HT-29 (cell line): Measurements from ENCODE around the gene PHLDB3. TPM values are rescaled to one million over a fixed set of nuclear protein-coding genes. Genes with fewer than 3 reads are reported as not detected.
"Not testable (repeated sequence)": the region's sequence is repeated elsewhere in the genome, so short reads cannot be mapped to it uniquely, and the experiment has no call there.

Source experiments
- DNase-seq: peaks from one replicate; pipeline ENCODE4 v3.0.0-alpha.2; 2015; ENCODE audit warnings: low spot score
- total RNA-seq: library from RNA; depleted of rRNA; stranded (reverse); fragments of >200 nt; shearing (Covaris generic); gene quantifications from 2 replicates; pipeline ENCODE4 v1.2.3, GENCODE V29; 2014; rRNA removed

Gene PHLDB3
- 45.7 and 52.4 TPM in 2 replicates for total RNA-seq

- DNase-seq = peak; percentile 72
These were observed at the start of gene PHLDB3 for GRCh38 chr19:43504426-43505185. Gene PHLDB3 (minus strand): TSS chr19:43504746. CDS start chr19:43504118, 628 bp downstream.

DNA sequence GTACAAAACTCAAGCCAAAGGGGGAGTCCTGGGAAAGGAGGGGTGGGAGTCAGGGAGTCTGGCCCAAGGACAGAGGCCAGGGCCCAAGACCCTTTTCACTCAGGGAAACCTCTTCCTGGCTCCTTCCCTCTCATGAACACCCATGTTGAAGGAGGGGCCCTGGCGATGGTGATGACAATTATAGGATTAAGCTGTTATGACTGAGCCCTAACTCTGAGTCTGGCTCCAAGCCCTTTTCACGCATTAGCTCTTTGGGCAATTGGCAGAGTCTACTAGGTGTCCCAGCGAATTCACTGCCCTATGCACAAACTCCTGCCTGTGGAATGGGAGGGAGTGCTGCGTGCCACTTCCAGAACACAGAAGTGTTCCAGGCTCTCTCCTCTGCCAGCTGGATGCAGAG is 49.1 kb upstream of the PHLDB3 start:
- no peak for DNase-seq

DNA sequence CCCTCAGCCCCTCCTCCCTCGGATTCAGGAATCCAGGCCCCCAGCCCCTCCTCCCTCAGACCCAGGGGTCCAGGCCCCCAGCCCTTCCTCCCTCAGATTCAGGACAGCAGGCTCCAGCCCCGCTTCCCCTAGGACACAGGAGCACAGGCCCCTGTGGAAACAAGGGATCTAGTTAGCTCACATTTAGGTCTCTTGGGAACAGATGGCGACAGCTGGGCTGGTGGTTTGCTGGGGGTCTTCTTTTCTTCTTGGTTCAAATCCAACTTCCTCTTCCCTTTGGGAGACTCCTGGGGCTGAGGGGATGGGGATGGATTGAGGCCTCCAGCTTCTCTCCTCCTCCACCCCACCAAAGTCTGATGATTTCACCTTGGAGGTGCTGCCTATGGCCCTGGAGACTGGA is 48.1 kb upstream of the PHLDB3 start:
- DNase-seq = no peak

DNA sequence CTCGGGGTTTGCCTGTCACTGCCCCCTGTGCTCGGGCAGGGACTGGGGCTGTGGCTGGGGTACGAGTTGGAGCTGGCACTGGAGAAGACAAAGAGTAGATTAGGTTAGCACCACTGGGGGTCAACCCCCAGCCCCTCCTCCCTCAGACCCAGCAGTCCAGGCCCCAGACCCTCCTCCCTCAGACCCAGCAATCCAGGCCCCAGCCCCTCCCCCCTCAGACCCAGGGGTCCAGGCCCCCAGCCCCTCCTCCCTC is 47.6 kb upstream of the PHLDB3 start:
- DNase-seq = no peak

DNA sequence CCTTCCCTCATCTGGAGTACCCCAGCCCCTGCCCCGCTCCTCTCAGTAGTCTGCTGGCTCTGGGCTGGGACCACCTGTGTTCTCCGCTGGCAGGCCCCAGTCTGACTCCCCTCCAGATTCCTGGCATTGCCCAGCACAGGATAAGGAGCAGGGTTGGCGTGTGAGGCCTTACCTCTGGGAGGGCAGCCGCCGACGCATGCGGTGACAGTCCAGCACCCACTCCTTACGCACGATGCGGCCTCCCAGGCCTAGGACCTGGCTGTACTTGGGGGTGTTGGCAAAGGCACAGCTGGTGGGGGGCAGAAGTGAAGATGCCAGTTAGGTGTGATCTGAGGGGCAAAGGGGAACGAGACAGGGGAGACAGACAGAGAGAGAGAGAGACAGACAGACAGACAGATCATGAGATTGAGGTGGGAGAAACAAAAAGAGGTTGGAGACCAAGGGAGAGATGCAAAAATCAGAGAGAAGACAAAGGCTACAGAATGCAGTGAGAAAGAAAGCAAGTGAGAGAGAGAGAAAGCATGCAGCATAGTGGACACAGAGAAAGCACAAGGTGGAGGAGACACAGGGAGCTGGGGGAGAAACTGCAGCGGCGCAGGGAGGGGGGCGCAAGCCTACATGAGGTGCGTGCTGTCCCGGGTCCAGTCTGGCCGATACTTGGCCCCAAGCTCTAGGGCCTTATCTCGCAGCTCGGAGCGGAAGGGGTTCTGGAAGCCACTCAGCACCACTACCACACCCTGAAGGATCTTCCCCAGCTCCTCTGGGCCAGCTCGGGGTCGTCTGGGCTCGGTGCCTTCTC is 47.1 kb upstream of the PHLDB3 start:
- no peak for DNase-seq

DNA sequence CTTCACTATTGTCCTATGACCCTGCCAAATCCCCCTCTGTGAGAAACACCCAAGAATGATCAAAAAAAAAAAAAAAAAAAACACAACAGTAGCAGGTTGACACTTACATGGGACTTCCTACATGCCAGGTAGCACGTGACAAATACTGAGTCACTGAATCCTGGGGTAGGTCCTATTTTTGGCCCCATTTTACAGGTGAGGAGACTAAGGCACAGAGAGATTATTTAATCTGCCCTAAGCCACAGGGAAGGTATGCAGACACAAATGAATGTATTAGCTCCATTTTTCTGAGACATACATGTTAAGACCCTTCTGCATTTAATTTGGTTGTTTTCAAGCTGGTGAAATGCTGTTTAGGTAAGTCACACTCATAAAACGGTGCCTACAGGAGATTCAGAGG is 44.2 kb upstream of the PHLDB3 start:
- no peak for DNase-seq

DNA sequence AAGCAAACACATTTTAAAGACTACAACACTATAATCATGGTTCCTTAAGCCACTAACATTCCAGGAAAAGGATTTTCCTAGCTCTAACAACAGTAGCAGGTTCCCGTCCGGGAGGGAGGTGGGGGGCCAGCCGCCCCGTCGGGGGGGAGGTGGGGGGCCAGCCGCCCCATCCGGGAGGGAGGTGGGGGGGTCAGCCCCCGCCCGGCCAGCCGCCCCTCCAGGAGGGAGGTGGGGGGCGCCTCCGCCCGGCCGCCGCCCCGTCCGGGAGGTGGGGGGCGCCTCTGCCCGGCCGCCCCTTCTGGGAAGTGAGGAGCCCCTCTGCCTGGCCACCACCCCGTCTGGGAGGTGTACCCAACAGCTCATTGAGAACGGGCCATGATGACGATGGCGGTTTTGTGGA is 43.4 kb upstream of the PHLDB3 start:
- not testable (repeated sequence) for DNase-seq

DNA sequence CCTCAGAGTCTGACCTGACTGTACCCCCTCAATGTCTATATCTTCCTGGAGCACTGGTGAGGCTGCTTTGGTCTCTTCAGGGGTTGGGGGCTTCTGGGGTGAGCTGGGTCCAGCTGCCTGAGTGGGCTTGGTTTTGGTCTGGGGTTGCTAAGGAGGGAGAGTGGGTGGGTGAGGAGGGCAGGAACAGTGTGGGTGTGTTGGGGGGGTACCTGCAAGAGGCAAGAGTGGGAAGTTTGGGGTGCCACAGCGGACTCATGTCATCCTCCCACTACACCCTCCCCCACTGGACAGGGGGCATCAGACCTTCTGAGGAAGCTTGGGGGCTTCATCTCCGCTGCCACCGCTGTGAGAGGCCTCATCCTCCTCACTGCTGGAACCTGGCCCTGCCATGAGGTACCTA is 42.0 kb upstream of the PHLDB3 start:
- no peak for DNase-seq

DNA sequence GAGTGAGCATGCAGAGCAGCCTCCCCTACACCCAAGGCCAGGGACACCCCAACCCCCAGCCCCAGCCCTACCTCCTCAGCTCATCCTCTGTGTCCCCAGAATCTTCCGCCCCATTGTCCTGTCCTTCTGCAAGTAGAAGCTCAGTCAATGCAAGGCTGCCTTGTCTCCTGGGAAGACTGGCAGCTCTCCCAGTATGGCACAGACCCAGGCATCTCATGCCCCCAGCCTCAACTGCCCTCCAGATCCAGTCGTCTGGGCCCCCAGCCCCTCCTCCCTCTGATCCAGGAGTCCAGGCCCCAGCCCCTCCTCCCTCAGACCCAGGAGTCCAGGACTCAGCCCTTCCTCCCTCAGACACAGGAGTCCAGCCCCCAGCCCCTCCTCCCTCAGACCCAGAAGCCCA is 41.4 kb upstream of the PHLDB3 start:
- DNase-seq = no peak

GRCh38 chr19:43545276-43545675 is 40.7 kb upstream of the PHLDB3 start:
- no peak for DNase-seq

GRCh38 chr19:43544077-43544476 is 39.5 kb upstream of the PHLDB3 start:
- DNase-seq = no peak

DNA sequence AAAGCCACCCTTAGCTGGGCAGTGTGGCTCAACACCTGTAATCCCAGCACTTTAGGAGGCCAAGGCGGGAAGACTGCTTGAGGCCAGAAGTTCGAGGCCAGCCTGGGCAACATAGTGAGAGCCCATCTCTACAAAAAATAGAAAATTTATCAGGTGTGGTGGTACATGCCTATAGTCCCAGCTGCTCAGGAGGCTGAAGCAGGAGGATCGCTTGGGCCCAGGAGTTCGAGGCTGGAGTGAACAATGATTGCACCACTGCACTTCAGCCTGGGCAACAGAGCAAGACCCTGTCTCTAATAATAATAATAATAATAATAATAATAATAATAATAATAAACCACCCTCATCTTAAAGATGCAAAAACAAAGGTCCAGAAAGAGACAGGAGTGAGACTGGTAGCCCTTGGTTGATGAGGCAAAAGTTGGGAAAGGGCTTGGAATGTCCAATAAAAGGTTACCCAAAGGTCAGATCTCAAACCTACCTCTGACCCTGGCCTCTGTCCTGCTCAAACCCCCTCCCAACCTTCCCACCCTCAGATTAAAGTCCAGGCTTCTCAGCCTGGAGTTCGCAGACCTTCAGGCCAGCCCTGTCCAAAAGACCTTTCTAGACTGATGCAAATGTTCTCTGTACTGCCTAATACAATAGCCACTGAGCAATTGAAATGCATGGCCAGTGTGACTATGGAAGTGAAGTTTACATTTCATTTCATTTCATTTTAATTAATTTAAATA is 37.5 kb upstream of the PHLDB3 start:
- no peak for DNase-seq

- no peak for DNase-seq
These were observed 35.8 kb upstream of the PHLDB3 start for GRCh38 chr19:43540381-43540780.

- DNase-seq = no peak
These were observed 34.4 kb upstream of the PHLDB3 start for GRCh38 chr19:43538922-43539321.

DNA sequence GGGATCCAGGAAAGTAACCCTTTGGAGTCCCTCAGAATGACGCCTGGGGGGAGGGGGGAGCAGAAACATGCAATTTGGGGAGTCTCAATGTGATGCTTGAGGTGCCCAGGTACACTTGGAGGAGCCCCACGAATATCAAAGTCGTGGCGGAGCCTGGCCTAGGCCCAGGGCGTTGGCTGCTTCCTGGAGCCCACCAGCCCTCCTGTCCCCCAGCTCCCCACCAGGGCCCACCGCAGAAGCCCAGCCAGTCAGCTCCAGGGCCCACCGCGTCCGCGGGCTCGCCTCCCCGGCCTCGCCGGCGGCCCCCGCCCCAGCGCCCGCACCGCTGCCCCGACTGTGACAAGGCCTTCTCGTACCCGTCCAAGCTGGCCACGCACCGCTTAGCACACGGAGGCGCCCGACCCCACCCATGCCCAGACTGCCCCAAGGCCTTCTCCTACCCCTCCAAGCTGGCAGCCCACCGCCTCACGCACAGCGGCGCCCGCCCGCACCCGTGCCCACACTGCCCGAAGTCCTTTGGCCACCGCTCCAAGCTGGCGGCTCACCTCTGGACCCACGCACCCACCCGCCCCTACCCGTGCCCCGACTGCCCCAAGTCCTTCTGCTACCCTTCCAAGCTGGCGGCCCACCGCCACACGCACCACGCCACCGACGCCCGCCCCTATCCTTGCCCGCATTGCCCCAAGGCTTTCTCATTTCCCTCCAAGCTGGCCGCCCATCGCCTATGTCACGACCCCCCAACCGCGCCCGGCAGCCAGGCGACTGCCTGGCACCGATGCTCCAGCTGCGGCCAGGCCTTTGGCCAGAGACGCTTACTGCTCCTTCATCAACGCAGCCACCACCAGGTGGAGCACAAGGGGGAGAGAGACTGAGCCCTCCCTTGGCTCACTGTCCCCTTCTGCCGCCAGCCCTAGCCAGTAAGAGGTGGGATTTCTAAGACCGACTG is 30.5 kb upstream of the PHLDB3 start:
- DNase-seq = peak; percentile 60

- DNase-seq = no peak
These were observed 29.8 kb upstream of the PHLDB3 start for GRCh38 chr19:43534305-43534815.

DNA sequence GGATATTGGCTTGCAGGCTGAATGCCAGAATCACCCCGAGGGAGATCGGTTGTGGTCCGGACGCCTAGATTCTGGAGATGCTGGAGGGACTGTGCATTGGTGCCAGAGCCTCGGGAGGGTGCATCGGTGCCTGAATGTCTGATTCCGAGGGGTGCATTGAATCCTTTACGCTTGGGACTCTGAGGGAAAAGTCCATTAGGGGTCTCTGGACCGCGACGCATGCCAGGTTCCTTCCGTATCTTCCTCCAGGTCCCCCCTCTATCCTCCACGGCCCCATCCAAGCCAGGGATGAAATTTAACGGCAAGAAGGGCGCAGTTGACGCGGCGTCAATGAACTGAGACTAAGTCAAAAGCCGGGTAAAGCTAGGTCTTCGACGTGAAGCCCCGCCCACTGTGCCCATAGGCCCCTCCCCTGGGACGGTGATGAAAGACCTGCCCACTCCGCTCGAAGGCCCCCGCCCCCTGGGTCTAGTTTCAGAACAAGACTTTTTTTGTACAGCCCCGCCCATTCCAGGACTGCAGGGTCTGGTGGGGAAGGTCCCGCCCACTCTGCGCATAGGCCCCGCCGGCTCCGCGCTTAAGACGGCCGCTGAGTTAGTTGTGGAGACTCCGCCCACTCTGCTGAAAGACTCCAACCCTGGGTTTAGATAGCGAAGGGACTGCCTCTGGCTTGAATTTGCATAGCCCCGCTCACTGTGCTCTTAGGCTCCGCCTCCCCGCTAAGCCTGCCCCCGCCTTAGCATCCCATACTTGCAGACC is 29.2 kb upstream of the PHLDB3 start:
- peak; percentile 100 for DNase-seq

DNA sequence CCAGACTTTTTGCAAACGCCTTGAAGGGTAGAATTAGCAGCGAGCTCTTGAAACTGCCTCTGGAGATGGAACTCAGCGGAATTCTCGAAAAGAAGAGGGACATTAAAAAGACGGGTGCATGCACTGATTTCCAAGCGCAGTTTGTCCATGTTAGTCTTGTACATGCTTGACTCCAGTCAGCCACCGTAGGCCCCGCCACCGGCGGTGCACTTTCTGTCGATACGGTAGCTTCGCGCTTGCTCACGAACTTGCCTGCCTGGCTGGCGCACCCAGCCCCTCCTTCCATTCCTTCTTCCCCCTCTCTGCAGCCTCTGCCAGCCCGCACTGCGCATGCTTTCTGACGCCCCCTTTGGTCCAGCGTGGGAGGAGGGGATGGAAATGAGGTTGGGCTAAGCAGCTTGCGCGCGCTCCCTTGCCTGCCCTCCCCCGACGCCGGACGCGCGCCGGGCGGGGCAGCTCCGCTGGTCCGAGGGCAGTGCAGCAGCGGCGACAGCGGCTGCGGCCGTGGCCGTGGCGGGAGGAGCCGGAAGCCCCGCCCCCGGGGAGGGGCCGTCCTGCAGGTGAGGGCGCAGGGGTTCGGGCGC is 28.5 kb upstream of the PHLDB3 start, which contains the start of gene ZNF575:
Gene ZNF575 (plus strand): TSS at position 227 of the 584 bp plus-strand sequence. CDS start 1,235 bp downstream, outside the sequence.
- peak; percentile 97 for DNase-seq

GRCh38 chr19:43532571-43532961 is 28.0 kb upstream of the PHLDB3 start:
- peak; percentile 88 for DNase-seq
